Hepatocyte (in vitro differentiated cells): ENCODE measurements around the gene MTG1. TPM values are rescaled to one million over a fixed set of nuclear protein-coding genes. Genes with fewer than 3 reads are reported as not detected.
"Not testable (repeated sequence)": the region's sequence is repeated elsewhere in the genome, so short reads cannot be mapped to it uniquely, and the experiment has no call there.

Source experiments
- DNase-seq: peaks from one replicate; pipeline ENCODE4 v3.0.0-alpha.2; 2016; ENCODE audit warnings: low spot score
- H2AFZ ChIP-seq: fragments of 200-600 bp; sonication (generic); 2 replicates; pipeline ENCODE4 v1.6.0; 2016; ENCODE audit warnings: antibody characterized with exemption, mild to moderate bottlenecking
- H3K27ac ChIP-seq: fragments of 200-600 bp; sonication (generic); 2 replicates; pipeline ENCODE4 v1.5.1; 2016; ENCODE audit warnings: mild to moderate bottlenecking
- H3K27me3 ChIP-seq: fragments of 200-600 bp; sonication (generic); 2 replicates; pipeline ENCODE4 v1.6.1; 2016
- H3K36me3 ChIP-seq: fragments of 200-600 bp; sonication (generic); replicated peaks from 2 replicates; pipeline ENCODE4 v1.5.1; 2016; ENCODE audit warnings: low read depth; ENCODE audit not compliant: insufficient read depth
- H3K4me1 ChIP-seq: fragments of 200-600 bp; sonication (generic); 2 replicates; pipeline ENCODE4 v1.5.1; 2016; ENCODE audit warnings: mild to moderate bottlenecking, moderate library complexity; ENCODE audit not compliant: insufficient read depth
- H3K4me2 ChIP-seq: fragments of 200-600 bp; sonication (generic); 2 replicates; pipeline ENCODE4 v1.6.0; 2016
- H3K4me3 ChIP-seq: fragments of 200-600 bp; sonication (generic); 2 replicates; pipeline ENCODE4 v1.5.1; 2016; ENCODE audit warnings: mild to moderate bottlenecking
- H3K79me2 ChIP-seq: fragments of 200-600 bp; sonication (generic); 2 replicates; pipeline ENCODE4 v1.6.0; 2017; ENCODE audit warnings: mild to moderate bottlenecking
- H3K9me2 ChIP-seq: fragments of 200-600 bp; sonication (generic); replicated peaks from 2 replicates; pipeline ENCODE4 v1.6.0; 2017; ENCODE audit warnings: mild to moderate bottlenecking; ENCODE audit not compliant: insufficient read depth
- H3K9me3 ChIP-seq: fragments of 200-600 bp; sonication (generic); 2 replicates; pipeline ENCODE4 v1.5.1; 2016; ENCODE audit warnings: low read depth, mild to moderate bottlenecking
- H4K20me1 ChIP-seq: fragments of 200-600 bp; sonication (generic); 2 replicates; pipeline ENCODE4 v1.6.0; 2016; ENCODE audit warnings: mild to moderate bottlenecking; ENCODE audit not compliant: insufficient read depth, poor library complexity, severe bottlenecking
- EZH2 ChIP-seq: fragments of 200-600 bp; sonication (generic); IDR thresholded peaks from 2 replicates; pipeline ENCODE4 v1.6.1; 2016; ENCODE audit warnings: antibody characterized with exemption, mild to moderate bottlenecking, borderline replicate concordance
- EZH2phosphoT487 ChIP-seq: fragments of 200-600 bp; sonication (generic); IDR thresholded peaks from one replicate; pipeline ENCODE4 v1.6.1; 2018; ENCODE audit warnings: antibody characterized with exemption, mild to moderate bottlenecking, low read depth, moderate library complexity; ENCODE audit not compliant: unreplicated experiment, severe bottlenecking
- WGBS: methylation state at CpG from one replicate; pipeline ENCODE4 v1.1.6; 2016; ENCODE audit warnings: low lambda C conversion rate; ENCODE audit errors: missing lambda C conversion rate; 5-methylcytosine and 5-hydroxymethylcytosine counted together
- polyA plus RNA-seq: library from polyadenylated mRNA; unstranded; fragments of >200 nt; fragmentation: Nextera tagmentation; extraction: Ambion mirVana; gene quantifications from 2 replicates; pipeline ENCODE4 v1.2.1, GENCODE V29; 2016
- total RNA-seq: library from RNA; depleted of rRNA; stranded (reverse); fragments of >200 nt; gene quantifications from 2 replicates; pipeline ENCODE4 v1.2.3, GENCODE V29; 2014
- TF ChIP-seq, protein P1 (sequence below): fragments of 200-600 bp; sonication (generic); IDR thresholded peaks from 2 replicates; pipeline ENCODE4 v1.5.1; 2016; ENCODE audit warnings: antibody characterized with exemption, mild to moderate bottlenecking; ENCODE audit not compliant: poor library complexity

Gene MTG1
- total and polyA plus RNA-seq, 2 experiments from 2014 or later, result 53.2 to 154 TPM

DNA sequence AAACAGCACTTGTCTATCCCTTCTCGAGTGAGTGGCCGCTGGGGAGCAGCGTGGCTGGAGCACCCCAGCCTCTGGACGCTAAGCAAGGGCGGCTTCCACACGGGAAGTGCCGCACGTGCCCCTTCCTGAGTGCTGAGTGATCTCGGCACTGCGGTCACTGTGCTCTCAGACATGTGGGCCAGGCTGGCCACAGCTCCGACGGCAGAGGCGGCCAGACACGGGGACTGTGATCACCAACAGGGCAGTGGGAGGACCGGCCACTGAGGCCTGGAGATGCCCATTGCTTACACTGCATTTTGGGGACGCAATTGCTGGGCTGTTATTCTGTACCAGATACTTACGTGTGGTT, 27.9 kb upstream of the MTG1 start:
- H3K4me2 ChIP-seq, result no peak overlapping the region
- no peaks in the 10 kb centered on the region for H3K9me2 ChIP-seq
- no peaks in the 10 kb centered on the region for H4K20me1 ChIP-seq
- H3K27me3 ChIP-seq, result no peaks in the 10 kb centered on the region
- no peaks in the 10 kb centered on the region for H3K9me3 ChIP-seq
- H3K79me2 ChIP-seq, result no peaks in the 10 kb centered on the region
- no peak for TF ChIP-seq EZH2phosphoT487
- TF ChIP-seq, protein P1, sequence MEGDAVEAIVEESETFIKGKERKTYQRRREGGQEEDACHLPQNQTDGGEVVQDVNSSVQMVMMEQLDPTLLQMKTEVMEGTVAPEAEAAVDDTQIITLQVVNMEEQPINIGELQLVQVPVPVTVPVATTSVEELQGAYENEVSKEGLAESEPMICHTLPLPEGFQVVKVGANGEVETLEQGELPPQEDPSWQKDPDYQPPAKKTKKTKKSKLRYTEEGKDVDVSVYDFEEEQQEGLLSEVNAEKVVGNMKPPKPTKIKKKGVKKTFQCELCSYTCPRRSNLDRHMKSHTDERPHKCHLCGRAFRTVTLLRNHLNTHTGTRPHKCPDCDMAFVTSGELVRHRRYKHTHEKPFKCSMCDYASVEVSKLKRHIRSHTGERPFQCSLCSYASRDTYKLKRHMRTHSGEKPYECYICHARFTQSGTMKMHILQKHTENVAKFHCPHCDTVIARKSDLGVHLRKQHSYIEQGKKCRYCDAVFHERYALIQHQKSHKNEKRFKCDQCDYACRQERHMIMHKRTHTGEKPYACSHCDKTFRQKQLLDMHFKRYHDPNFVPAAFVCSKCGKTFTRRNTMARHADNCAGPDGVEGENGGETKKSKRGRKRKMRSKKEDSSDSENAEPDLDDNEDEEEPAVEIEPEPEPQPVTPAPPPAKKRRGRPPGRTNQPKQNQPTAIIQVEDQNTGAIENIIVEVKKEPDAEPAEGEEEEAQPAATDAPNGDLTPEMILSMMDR, result no peak
- no peak for TF ChIP-seq EZH2
- no peak overlapping the region for H3K4me3 ChIP-seq
- H3K27ac ChIP-seq, result no peak overlapping the region
- no peaks in the 10 kb centered on the region for H3K36me3 ChIP-seq
- no peak for DNase-seq
- no peaks in the 10 kb centered on the region for H3K4me1 ChIP-seq
- no peak overlapping the region for H2AFZ ChIP-seq
- 91% methylated on average over 17 of the region's 17 CpGs for WGBS

DNA sequence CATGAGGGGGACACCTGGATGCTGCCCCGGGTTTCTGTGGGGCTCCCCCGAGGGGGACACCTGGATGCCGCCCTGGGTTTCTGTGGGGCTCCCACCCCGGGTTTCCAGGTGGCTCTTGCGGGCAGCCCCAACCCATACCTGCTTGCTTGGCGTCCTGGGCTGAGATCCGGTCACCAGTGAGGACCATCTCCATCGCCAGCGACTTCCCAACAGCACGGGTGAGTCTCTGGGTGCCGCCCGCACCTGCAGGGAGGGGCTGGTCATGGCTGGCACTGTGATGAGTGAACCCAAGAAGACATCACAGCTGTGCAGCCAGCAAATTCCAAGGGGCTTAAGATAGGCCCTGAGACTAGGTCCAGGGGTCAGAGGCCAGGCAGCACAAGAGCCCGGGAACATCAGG, 27.2 kb upstream of the MTG1 start:
- WGBS, result 97% methylated on average over 13 of the region's 13 CpGs
- Histone ChIP-seq H2AFZ (no peak overlapping the region), H3K27ac (no peak overlapping the region), H3K79me2 (no peaks in the 10 kb centered on the region), H3K4me1 (no peaks in the 10 kb centered on the region), H3K9me2 (no peaks in the 10 kb centered on the region), H3K27me3 (no peaks in the 10 kb centered on the region), H3K4me3 (no peak overlapping the region), H3K9me3 (no peaks in the 10 kb centered on the region), H4K20me1 (no peaks in the 10 kb centered on the region), H3K36me3 (no peaks in the 10 kb centered on the region), H3K4me2 (no peak overlapping the region)
- no peak for DNase-seq
- TF ChIP-seq EZH2phosphoT487 (no peak), EZH2 (no peak)
- TF ChIP-seq, protein P1, result no peak

DNA sequence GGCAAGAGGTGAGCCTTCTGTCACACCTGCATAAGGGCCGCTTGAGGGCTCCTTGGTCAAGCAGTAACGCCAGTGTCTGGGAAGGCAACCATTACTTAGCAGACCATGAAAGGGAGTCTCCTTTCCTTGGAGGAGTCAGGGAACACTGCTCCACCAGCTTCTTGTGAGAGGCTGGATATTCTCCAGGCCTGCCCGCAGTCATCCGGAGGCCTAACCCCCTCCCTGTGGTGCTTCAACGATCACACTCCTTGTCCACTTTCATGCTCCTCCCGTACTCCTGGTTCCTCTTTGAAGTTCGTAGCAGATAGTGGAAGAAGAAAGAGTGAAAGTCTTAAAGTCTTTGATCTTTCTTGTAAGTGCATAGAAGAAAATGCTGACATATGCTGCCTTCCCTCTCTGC, 26.5 kb upstream of the MTG1 start:
- H2AFZ ChIP-seq, H3K4me1 ChIP-seq, H3K9me2 ChIP-seq, H3K9me3 ChIP-seq, H3K27me3 ChIP-seq, DNase-seq, H3K4me2 ChIP-seq, H3K4me3 ChIP-seq, H4K20me1 ChIP-seq, H3K36me3 ChIP-seq, H3K79me2 ChIP-seq, H3K27ac ChIP-seq: not testable (repeated sequence)
- WGBS, result 64% methylated on average over 5 of the region's 7 CpGs

DNA sequence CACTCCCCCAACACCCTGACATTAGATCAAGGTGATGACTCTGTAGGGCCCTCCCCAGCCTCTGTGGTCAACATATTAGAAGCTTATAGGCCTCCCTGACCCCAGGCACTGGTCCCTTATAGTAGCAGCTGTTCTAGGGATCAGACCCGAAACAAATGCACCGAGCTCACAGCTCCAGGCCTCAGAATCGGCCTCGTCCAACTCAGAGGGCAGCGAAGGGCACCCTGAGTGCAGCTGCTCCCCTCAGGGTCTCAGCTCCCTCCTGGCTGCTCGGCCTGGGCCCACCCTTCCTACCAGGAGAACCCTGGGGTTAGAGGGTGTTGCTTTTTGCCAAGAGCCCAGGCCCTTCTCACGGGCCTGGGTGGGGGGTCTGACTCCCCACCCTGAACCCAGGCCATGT, 25.8 kb upstream of the MTG1 start:
- DNase-seq, result no peak
- H3K27me3 ChIP-seq, result no peaks in the 10 kb centered on the region
- no peak overlapping the region for H3K4me2 ChIP-seq
- TF ChIP-seq EZH2, result no peak
- TF ChIP-seq EZH2phosphoT487, result no peak
- TF ChIP-seq, protein P1, result no peak
- H3K27ac ChIP-seq, result no peak overlapping the region
- no peaks in the 10 kb centered on the region for H3K4me1 ChIP-seq
- no peak overlapping the region for H3K4me3 ChIP-seq
- no peaks in the 10 kb centered on the region for H3K9me2 ChIP-seq
- no peaks in the 10 kb centered on the region for H4K20me1 ChIP-seq
- H3K36me3 ChIP-seq, result no peaks in the 10 kb centered on the region
- H3K9me3 ChIP-seq, result no peaks in the 10 kb centered on the region
- no peak overlapping the region for H2AFZ ChIP-seq
- peaks cover 9% of the 10 kb centered on the region for H3K79me2 ChIP-seq
- WGBS, result 93% methylated on average over 7 of the region's 7 CpGs
